ENCODE data around the gene PCSK6.
"Not testable (repeated sequence)": the region's sequence is repeated elsewhere in the genome, so short reads cannot be mapped to it uniquely, and the experiment has no call there.

Gene PCSK6

GRCh38 chr15:101481917-101482525 lies 7.5 kb downstream of the PCSK6 start:
- DNase-seq, result no peak

GRCh38 chr15:101481381-101481705 lies 8.2 kb downstream of the PCSK6 start:
- DNase-seq, result no peak

GRCh38 chr15:101480613-101481380 lies 8.7 kb downstream of the PCSK6 start:
- no peak for DNase-seq

GRCh38 chr15:101479851-101480612 lies 9.5 kb downstream of the PCSK6 start:
- no peak for DNase-seq

GRCh38 chr15:101479342-101479845 lies 10.1 kb downstream of the PCSK6 start:
- DNase-seq, result no peak

- no peak for DNase-seq
Measured at GRCh38 chr15:101478701-101479341, 10.7 kb downstream of the PCSK6 start.

GRCh38 chr15:101477851-101478362 lies 11.6 kb downstream of the PCSK6 start:
- DNase-seq, result no peak

- no peak for DNase-seq
Measured at GRCh38 chr15:101476756-101477155, 12.8 kb downstream of the PCSK6 start.

- no peak for DNase-seq
Measured at GRCh38 chr15:101474983-101475382, 14.5 kb downstream of the PCSK6 start.

- no peak for DNase-seq
Measured at GRCh38 chr15:101474233-101474632, 15.3 kb downstream of the PCSK6 start.

- DNase-seq, result no peak
Measured at GRCh38 chr15:101472033-101472432, 17.5 kb downstream of the PCSK6 start.

GRCh38 chr15:101470548-101471239 lies 18.8 kb downstream of the PCSK6 start:
- no peak for DNase-seq

- DNase-seq, result no peak
Measured at GRCh38 chr15:101469520-101470288, 19.8 kb downstream of the PCSK6 start.

- no peak for DNase-seq
Measured at GRCh38 chr15:101466188-101466587, 23.3 kb downstream of the PCSK6 start.

GRCh38 chr15:101464999-101465669 lies 24.4 kb downstream of the PCSK6 start:
- DNase-seq, result no peak

GRCh38 chr15:101464256-101464998 lies 25.1 kb downstream of the PCSK6 start:
- no peak for DNase-seq

- not testable (repeated sequence) for DNase-seq
Measured at GRCh38 chr15:101463696-101464095, 25.8 kb downstream of the PCSK6 start.

- no peak for DNase-seq
Measured at GRCh38 chr15:101463270-101463669, 26.2 kb downstream of the PCSK6 start.

GRCh38 chr15:101461097-101461496 lies 28.4 kb downstream of the PCSK6 start:
- no peak for DNase-seq
